NCI-H2029 treated with DMSO at 0.1 percent for 48 hours (cell line): ENCODE data around the gene CLP1.

Source experiments
- DNase-seq: peaks from one replicate; lab custom pipeline; 2025; lab: John Stamatoyannopoulos, UW

Gene CLP1

DNA sequence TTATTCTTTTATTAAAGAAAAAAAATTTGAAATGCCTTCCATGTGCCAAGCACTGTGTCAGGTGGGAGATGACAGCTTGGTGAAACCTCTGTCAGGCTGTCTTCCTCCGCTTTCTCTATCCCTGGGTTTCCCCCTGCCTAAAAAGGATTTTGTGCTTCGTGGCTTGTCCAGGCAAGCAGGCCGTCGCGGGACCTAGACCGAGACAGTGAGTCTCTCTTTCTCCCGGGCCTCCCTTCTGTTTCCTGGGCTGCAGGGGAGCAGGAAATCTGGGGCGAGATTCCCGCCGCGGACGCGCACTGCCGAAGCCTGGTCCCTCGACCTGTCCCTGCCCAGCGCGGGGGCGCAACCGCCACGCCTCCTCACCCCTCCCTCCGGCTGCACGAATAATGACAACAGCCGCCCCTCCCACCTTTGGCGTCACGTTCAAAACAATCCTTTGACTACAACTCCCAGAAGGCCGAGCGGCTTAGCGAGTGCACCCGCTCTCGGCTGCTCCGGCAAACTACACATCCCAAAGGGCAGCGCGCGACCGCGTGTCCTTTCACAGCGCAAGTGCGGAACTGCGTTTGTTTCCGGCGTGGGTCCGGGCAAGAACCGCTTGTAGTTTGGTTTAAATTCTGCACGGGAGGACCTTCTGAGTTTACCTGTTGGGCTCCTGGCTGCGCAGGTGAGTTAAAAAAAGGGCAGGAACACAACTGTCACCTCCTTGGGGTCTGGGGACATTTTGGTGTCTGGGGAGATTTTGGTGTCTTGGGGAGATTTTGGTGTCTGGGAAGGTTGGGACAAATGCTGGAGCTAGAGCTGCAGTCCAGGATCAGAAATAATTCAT lies at the start of gene CLP1:
CLP1 (plus strand) TSS at position 569 of the 829 bp plus-strand sequence. CDS start 1,715 bp downstream, outside the sequence.
- DNase-seq, result peak; percentile 97

DNA sequence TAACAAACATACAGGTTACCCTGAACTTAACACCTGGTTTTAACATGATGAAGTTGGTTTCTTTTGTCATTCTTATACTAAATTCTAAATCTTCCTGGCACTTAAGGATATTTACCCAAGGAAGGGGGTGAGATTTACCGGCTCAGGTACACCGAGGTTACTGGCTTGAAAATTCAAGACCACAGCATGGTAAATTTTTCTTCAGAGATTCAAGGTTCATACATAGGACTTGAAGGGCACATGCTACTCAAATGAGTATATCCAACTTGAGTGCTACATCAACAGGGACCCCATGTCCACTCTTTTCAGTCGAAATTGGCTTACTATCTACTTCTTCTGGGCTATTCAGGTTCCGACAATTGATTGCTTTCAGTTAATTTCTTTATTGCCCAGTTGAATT lies 47.4 kb upstream of the CLP1 start:
- no peak for DNase-seq

DNA sequence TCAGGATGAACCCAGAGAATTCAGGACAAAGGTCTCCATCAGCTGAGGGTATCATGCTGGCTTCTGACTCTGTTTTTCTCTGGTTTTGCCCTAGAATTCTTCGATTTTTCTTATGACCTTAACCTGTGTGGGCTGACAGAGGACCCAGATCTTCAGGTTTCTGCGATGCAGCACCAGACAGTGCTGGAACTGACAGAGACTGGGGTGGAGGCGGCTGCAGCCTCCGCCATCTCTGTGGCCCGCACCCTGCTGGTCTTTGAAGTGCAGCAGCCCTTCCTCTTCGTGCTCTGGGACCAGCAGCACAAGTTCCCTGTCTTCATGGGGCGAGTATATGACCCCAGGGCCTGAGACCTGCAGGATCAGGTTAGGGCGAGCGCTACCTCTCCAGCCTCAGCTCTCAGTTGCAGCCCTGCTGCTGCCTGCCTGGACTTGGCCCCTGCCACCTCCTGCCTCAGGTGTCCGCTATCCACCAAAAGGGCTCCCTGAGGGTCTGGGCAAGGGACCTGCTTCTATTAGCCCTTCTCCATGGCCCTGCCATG lies 43.3 kb upstream of the CLP1 start:
- DNase-seq, result no peak

- no peak for DNase-seq
Observed at GRCh38 chr11:57615308-57615707, 42.3 kb upstream of the CLP1 start.

GRCh38 chr11:57616595-57616994 lies 41.0 kb upstream of the CLP1 start:
- no peak for DNase-seq

GRCh38 chr11:57618438-57618837 lies 39.1 kb upstream of the CLP1 start:
- no peak for DNase-seq

DNA sequence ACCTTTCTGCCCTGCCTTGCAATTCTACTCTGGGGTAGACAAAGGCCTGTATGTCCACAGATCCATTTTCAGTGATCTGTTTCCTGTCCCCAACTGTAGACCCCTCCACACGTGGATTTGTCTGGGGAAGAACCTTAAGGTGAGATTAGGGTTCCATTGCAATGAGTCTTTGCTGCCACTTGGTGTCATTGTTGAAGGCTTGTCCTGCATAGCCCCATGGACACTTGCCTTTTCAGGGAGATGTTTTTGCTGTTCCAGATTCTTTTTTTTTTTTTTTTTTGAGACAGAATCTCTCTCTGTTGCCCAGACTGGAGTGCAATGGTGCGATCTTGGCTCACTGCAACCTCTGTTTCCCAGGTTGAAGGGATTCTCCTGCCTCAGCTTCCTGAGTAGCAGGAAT lies 38.2 kb upstream of the CLP1 start:
- DNase-seq, result no peak

DNA sequence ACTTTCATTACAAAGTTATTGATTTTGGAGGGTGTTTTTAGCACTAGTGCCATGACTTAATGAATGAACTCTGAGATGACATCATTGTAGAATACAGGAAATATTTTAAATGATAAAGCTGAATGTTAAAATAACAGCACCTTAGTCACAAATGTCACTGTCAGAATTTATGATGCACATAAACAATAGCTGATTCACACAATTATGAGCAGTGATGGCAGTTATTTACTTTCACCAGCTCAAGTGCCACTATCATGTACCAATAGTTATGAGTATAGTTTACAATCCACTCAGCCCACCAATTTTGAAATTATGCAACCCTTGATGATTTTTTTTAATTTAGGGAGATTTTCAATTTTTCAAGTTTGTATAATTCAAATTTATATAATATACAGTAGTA lies 37.1 kb upstream of the CLP1 start:
- no peak for DNase-seq

- no peak for DNase-seq
Observed at GRCh38 chr11:57622263-57622662, 35.3 kb upstream of the CLP1 start.

- DNase-seq, result no peak
Observed at GRCh38 chr11:57624864-57625263, 32.7 kb upstream of the CLP1 start.

- no peak for DNase-seq
Observed at GRCh38 chr11:57626895-57627294, 30.7 kb upstream of the CLP1 start.

GRCh38 chr11:57630171-57630570 lies 27.4 kb upstream of the CLP1 start:
- DNase-seq, result no peak

- DNase-seq, result no peak
Observed at GRCh38 chr11:57632116-57632515, 25.4 kb upstream of the CLP1 start.

DNA sequence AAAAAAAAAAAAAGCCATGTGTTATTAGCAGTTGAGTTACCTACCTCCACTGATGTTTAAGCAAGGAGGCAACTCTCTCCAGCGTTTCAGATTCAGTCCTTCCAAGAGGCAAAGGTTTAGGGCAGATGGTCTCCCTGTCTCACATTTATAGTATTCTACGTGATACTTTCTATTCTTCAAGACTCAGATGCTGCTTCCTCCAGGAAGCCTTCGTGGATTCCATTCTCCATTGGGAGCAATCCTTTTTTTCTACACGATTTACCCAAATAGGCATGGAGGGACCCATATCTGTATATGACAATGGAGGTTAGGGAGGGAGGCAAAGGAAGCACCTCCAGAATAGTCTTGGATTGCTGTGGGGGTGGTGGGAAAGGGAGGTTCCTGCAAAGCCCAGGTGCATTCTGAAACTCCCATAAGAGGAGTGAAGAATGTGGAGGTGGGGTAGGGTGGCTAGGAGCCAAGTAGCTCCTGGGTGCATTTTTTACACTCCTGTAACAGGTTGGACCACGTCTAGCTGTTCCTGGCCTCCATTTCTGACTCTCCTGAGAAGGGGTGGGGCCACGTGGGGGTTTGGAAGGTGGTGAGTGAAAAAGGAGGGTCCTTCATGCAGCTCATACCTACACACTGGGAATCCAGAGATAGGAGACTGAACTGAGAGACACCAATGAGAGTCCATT lies 24.0 kb upstream of the CLP1 start:
- no peak for DNase-seq

GRCh38 chr11:57634311-57634710 lies 23.3 kb upstream of the CLP1 start:
- DNase-seq, result no peak

DNA sequence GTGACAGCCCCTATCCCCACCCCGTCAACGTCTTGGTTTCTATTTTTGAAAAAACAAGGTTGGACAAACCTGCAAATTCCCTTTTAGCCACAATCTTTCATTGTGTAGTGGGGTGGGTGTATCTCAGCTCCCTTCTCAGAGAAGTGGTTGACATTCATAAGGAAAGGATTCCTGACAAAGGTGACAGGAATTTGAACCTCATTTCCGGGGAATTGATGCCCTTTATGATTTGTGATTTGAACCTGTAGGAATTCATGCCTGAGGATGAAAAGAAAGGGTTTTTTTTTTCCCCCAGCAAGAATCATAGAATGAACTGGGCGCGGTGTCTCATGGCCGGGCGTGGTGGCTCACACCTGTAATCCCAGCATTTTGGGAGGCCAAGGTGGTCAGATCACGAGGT lies 22.3 kb upstream of the CLP1 start:
- DNase-seq, result no peak

DNA sequence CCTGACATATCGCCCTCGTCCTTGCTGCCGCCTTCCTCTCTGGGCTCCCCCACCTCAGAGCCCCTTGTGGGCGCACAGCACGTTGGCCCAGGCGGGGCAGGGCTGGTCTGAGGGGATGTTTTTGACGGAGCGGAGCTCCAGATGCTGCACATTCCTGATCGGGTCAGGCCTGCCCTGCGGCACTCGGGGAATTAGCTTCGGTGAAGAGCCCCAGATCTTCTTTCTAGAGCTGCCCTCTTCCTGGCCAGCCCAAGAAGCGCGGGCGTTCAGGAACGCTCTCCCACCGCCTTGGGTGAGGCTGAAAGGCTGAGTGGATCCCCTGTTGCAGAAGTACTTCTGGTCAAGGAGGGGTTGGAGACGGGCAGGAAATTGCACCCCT lies 19.9 kb upstream of the CLP1 start:
- DNase-seq, result no peak

DNA sequence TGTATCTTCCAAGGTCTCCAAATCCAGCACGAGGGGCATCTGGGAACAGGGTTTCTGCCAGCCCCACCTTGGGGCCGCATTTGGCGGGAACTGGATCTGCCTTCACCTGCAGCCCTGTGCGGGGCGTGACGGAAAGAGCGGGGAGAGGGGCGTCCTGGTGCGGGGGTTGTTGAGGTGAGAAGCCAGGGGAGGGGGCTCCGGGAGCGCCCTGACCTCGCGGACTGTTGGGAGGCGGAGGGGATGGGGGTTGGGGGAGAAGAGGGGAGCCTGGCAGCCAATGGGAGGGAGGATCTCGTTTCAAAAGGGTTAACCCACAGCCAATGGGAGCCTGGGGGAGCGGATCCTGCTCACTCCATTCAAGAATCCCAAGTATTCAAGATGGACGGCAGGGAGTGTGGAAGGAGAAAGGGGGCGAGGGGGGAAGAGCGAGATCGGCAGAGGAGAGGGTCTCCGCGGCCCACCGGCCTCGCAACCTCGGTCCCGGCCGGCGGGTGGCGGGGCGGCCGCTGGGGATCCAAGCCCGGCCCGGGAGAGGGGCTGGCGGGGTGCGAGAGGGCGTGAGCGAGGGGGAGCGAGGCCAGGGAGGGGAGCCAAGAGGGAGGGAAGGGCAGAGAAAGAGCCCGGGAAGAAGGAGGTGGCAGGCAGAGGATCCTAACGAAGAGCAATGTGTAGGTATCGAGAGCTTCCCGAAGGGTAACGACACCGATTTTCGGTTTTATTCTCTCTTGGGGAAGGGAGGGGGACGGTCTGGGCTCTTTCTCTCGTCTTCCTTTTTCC lies 19.4 kb upstream of the CLP1 start:
- DNase-seq, result no peak

- no peak for DNase-seq
Observed at GRCh38 chr11:57638811-57639320, 18.7 kb upstream of the CLP1 start.

- no peak for DNase-seq
Observed at GRCh38 chr11:57639321-57640067, 18.1 kb upstream of the CLP1 start.

DNA sequence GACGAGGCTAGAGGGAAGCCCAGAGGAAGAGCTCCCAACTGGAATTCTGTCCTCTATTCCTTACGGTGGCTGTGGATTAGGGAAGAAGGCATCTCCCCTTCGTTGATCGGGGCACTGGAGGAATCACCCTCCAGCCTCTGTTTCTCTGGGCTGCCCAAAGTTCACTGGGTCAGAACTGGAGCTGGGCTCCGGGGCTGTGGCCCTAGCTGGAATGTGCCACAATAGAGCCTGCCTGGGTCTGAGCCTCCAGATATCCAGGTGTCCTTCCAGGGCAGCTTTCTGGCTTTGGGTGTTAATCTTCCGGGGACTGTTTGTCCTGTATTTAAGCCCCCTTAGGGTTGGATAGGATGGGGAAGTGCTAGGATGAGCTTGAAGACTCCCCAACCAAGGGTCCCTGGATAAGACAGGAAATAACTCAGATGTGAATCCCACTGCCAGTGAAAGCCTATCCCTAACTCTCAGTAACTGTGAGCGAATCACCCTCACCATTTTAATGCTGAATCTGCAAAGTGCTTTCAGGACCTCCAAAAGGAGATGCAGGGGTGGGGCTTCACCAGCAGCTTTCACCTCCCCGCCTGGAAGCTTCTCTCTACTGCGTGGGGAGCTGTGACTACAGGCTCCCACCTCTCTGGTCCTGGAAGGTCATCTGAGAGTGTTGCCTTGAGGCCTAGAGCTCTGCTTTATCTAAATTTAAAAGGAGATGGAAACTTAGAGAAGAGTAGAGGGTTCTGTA lies 17.3 kb upstream of the CLP1 start:
- no peak for DNase-seq
